HepG2 (cell line): ENCODE measurements around the gene ELANE. TPM values are rescaled to one million over a fixed set of nuclear protein-coding genes. Genes with fewer than 3 reads are reported as not detected.

ENCODE experiments used
- ATAC-seq: fragments of 200-7000 bp; cut with Tn5 transposase; 3 replicates; pipeline ENCODE4 v1.9.1; 2020; ENCODE audit warnings: mild to moderate bottlenecking, moderate library complexity
- BruUV-seq: library from RNA; stranded (reverse); fragments of 400-500 nt; replicated peaks from 2 replicates; lab custom pipeline; 2021; lab: Mats Ljungman, UMichigan
- CTCF ChIA-PET: fragments of 300-600 bp; formaldehyde crosslinking; extraction: SDS; loops from one replicate; lab custom pipeline; 2021; ENCODE audit warnings: low total read pairs, inconsistent platforms, low intra/inter-chr PET ratio; lab: Yijun Ruan, JAX
- POLR2A ChIA-PET: fragments of 350-600 bp; sonication (Branson Sonifier 250); formaldehyde crosslinking; loops from one replicate; lab custom pipeline; 2020; ENCODE audit warnings: antibody characterized with exemption, inconsistent platforms; lab: Yijun Ruan, JAX
- DNase-seq: peaks from one replicate; pipeline ENCODE4 v3.0.0-alpha.2; 2015; ENCODE audit warnings: low spot score
- FAIRE-seq: peaks from 3 replicates; lab custom pipeline; 2011; peaks lifted over from hg19 to GRCh38; lab: Jason Lieb, UNC
- H2AFZ ChIP-seq: one replicate; pipeline ENCODE4 v1.6.1; 2011; ENCODE audit warnings: low read length, inconsistent platforms
- H3K27ac ChIP-seq: fragments of 300-600 bp; 3 replicates; pipeline ENCODE4 v1.8.0; 2011; ENCODE audit warnings: mixed run types, mild to moderate bottlenecking, mixed read lengths, low read length, inconsistent platforms; ENCODE audit not compliant: insufficient read depth; ENCODE audit errors: extremely low read length
- H3K27me3 ChIP-seq, 2 experiments: fragments of 200-600 bp in 1 of 2; 2 replicates in 1 of 2; 3 replicates in 1 of 2; pipeline versions ENCODE4 v1.6.0 to v1.8.0; 2011; ENCODE audit warnings: low read length in 2 of 2, mild to moderate bottlenecking in 2 of 2, moderate library complexity in 2 of 2, inconsistent platforms in 1 of 2; ENCODE audit not compliant: insufficient read depth in 2 of 2, control insufficient read depth in 1 of 2
- H3K36me3 ChIP-seq, 2 experiments: fragments of 200-600 bp in 1 of 2; replicated peaks in 1 of 2; 2 replicates in 1 of 2; 3 replicates in 1 of 2; pipeline versions ENCODE4 v1.5.1 to v1.8.0; 2011; ENCODE audit warnings: low read length in 2 of 2, inconsistent platforms in 1 of 2; ENCODE audit not compliant: insufficient read depth in 2 of 2, control insufficient read depth in 1 of 2
- H3K4me1 ChIP-seq: 2 replicates; pipeline ENCODE4 v1.5.1; 2012; ENCODE audit warnings: low read length, inconsistent platforms; ENCODE audit not compliant: insufficient read depth
- H3K4me2 ChIP-seq: 2 replicates; pipeline ENCODE4 v1.6.0; 2011; ENCODE audit warnings: low read depth, low read length, inconsistent platforms
- H3K4me3 ChIP-seq, 3 experiments: fragments of 200-600 bp in 1 of 3; sonication (generic), shearing (Covaris generic) in 1 of 3; replicated peaks in 1 of 3; 2 replicates each; pipeline ENCODE4 v1.5.1; 2011 to 2016; ENCODE audit warnings: low read length in 3 of 3, inconsistent platforms in 2 of 3, low read depth in 2 of 3, mild to moderate bottlenecking in 2 of 3, control low read depth in 1 of 3, mixed read lengths in 1 of 3; ENCODE audit not compliant: insufficient read depth in 1 of 3
- H3K79me2 ChIP-seq: one replicate; pipeline ENCODE4 v1.6.1; 2011; ENCODE audit warnings: low read length, inconsistent platforms; ENCODE audit not compliant: insufficient read depth
- H3K9ac ChIP-seq: 2 replicates; pipeline ENCODE4 v1.6.0; 2011; ENCODE audit warnings: mild to moderate bottlenecking, low read depth, low read length, inconsistent platforms; ENCODE audit not compliant: insufficient read depth
- H3K9me3 ChIP-seq: 2 replicates; pipeline ENCODE4 v1.5.1; 2012; ENCODE audit warnings: mild to moderate bottlenecking, low read length
- H4K20me1 ChIP-seq: 2 replicates; pipeline ENCODE4 v1.6.0; 2011; ENCODE audit warnings: inconsistent platforms, mild to moderate bottlenecking, low read length, moderate library complexity; ENCODE audit not compliant: insufficient read depth
- ARNT ChIP-seq: fragments of 450-650 bp; IDR thresholded peaks from 2 replicates; pipeline ENCODE4 v1.6.1; 2017
- HDAC2 ChIP-seq: sonication (generic); formaldehyde crosslinking; IDR thresholded peaks from 2 replicates; pipeline ENCODE4 v1.4.0; 2020; ENCODE audit warnings: missing genetic modification reagents
- HNRNPL ChIP-seq: fragments of 200-400 bp; formaldehyde crosslinking; IDR thresholded peaks from 2 replicates; pipeline ENCODE4 v1.6.1; 2017; ENCODE audit warnings: mild to moderate bottlenecking, low read depth, low read length
- HNRNPLL ChIP-seq: fragments of 200-400 bp; formaldehyde crosslinking; IDR thresholded peaks from 2 replicates; pipeline ENCODE4 v1.6.1; 2017; ENCODE audit warnings: mild to moderate bottlenecking, low read depth, low read length; ENCODE audit not compliant: poor library complexity, severe bottlenecking
- PITX1 ChIP-seq: sonication (generic); formaldehyde crosslinking; IDR thresholded peaks from 2 replicates; pipeline ENCODE4 v1.5.1; 2020; ENCODE audit warnings: mild to moderate bottlenecking, missing genetic modification reagents
- ZNF629 ChIP-seq: sonication (generic); formaldehyde crosslinking; conservative IDR thresholded peaks from 2 replicates; pipeline ENCODE4 v1.5.0; 2020; ENCODE audit warnings: missing genetic modification reagents
- ZNF746 ChIP-seq: sonication (generic); formaldehyde crosslinking; IDR thresholded peaks from 2 replicates; pipeline ENCODE4 v1.8.0; 2022; ENCODE audit warnings: mild to moderate bottlenecking, missing genetic modification reagents
- ZNF747 ChIP-seq: sonication (generic); formaldehyde crosslinking; IDR thresholded peaks from 2 replicates; pipeline ENCODE4 v1.8.1; 2023; ENCODE audit warnings: missing genetic modification reagents, mild to moderate bottlenecking, borderline replicate concordance
- WGBS: methylation state at CpG from one replicate; pipeline ENCODE4 v1.1.6; 2017; ENCODE audit warnings: low lambda C conversion rate; 5-methylcytosine and 5-hydroxymethylcytosine counted together
- in situ Hi-C: cut with HindIII; loops from 2 replicates; pipeline ENCODE4 v1.10.0; 2017; ENCODE audit warnings: low pct_unique_long_range_greater_than_20kb; ENCODE audit not compliant: extremely low pct_ligation_motif_present
- intact Hi-C: fragments of 100-400 bp; cut with micrococcal nuclease; formaldehyde crosslinking; loops from one replicate; pipeline ENCODE4 v1.10.0; 2022; ENCODE audit not compliant: unreplicated experiment
- polyA plus RNA-seq, 8 experiments: library from polyadenylated mRNA; depleted of rRNA in 3 of 8; stranded (reverse) in 7 of 8; unstranded in 1 of 8; fragments of >200 nt; fragmentation: Illumina TruSeq in 4 of 8; extraction: Trizol in 4 of 8; gene quantifications; 2 replicates each; pipeline versions ENCODE4 v1.2.1 to v1.2.3, GENCODE V29; 2011 to 2016; ENCODE audit warnings: low read depth in 4 of 8, missing spikeins in 1 of 8, mixed read lengths in 1 of 8; ENCODE audit not compliant: insufficient read depth in 1 of 8
- total RNA-seq, 5 experiments: library from RNA; depleted of rRNA; stranded (reverse); fragments of >200 nt; fragmentation: Illumina TruSeq; extraction: Trizol; gene quantifications; 2 replicates each; pipeline ENCODE4 v1.2.3, GENCODE V29; 2016; ENCODE audit warnings: low read depth in 1 of 5
- TF ChIP-seq, protein P1 (sequence below): sonication (generic); formaldehyde crosslinking; IDR thresholded peaks from 2 replicates; pipeline ENCODE4 v1.8.0; 2022; ENCODE audit warnings: missing genetic modification reagents, mild to moderate bottlenecking, inconsistent platforms, borderline replicate concordance

The ELANE gene
- total and polyA plus RNA-seq, 2 of the 13 experiments (the other 11 are each of a cell fraction or from before 2014, with no cell fraction given): not detected

GRCh38 chr19:845707-846521 lies 6.2 kb upstream of the ELANE start (continued):
- TF ChIP-seq, protein P1, sequence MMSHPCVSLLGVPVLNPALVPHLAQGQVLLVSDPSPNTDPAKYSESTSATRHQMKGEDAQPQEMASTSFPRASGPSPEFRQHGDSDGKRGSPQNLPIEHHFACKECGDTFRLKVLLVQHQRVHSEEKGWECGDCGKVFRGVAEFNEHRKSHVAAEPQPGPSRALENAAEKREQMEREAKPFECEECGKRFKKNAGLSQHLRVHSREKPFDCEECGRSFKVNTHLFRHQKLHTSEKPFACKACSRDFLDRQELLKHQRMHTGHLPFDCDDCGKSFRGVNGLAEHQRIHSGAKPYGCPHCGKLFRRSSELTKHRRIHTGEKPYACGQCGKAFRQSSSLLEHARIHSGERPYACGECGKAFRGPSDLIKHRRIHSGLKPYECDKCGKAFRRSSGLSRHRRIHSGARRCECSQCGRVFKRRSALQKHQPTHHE (CRISPR knock-in tag): no peak
- TF ChIP-seq ZNF746 (CRISPR knock-in tag): no peak
- no peak for TF ChIP-seq HDAC2
- TF ChIP-seq HNRNPL: peak; percentile 81; the same call in 1 of the 2 replicates
- TF ChIP-seq HNRNPLL: peak; percentile 16
- TF ChIP-seq ZNF747 (CRISPR knock-in tag): no peak
- no peak for TF ChIP-seq PITX1

GRCh38 chr19:848386-848921 lies 3.6 kb upstream of the ELANE start:
- no peak overlapping the region for H3K4me2 ChIP-seq
- in situ Hi-C loops (no loop called here), intact Hi-C loops (no loop called here)
- no peak for FAIRE-seq
- no peak for ATAC-seq
- no TSS peak for BruUV-seq
- TF ChIP-seq ZNF629 (CRISPR knock-in tag) (peak; percentile 63), ARNT (no peak)
- H3K4me1 ChIP-seq: peaks cover 26% of the 10 kb centered on the region; the same call in 1 of the 2 replicates
- H4K20me1 ChIP-seq: no peaks in the 10 kb centered on the region
- no peaks in the 10 kb centered on the region for H3K36me3 ChIP-seq
- DNase-seq: no peak
- 5% methylated on average over 7 of the region's 12 CpGs for WGBS
- H3K79me2 ChIP-seq: no peaks in the 10 kb centered on the region
- peaks cover 16 to 64% of the 10 kb centered on the region in 2 experiments for H3K27me3 ChIP-seq
- no peak overlapping the region for H3K9ac ChIP-seq
- no peak overlapping the region for H3K27ac ChIP-seq
- H3K4me3 ChIP-seq: no peak overlapping the region
- H3K9me3 ChIP-seq: no peaks in the 10 kb centered on the region
- POLR2A ChIA-PET: no interaction called here
- H2AFZ ChIP-seq: no peak overlapping the region
- CTCF ChIA-PET: no interaction called here
